GM18511 (cell line): ENCODE measurements around the gene LSM11.

ENCODE experiments used
- ATAC-seq: cut with Tn5 transposase; IDR thresholded peaks from one replicate; pipeline ENCODE4 v1.9.1; 2021; ENCODE audit warnings: mild to moderate bottlenecking, moderate library complexity; ENCODE audit not compliant: unreplicated experiment

LSM11 gene

DNA sequence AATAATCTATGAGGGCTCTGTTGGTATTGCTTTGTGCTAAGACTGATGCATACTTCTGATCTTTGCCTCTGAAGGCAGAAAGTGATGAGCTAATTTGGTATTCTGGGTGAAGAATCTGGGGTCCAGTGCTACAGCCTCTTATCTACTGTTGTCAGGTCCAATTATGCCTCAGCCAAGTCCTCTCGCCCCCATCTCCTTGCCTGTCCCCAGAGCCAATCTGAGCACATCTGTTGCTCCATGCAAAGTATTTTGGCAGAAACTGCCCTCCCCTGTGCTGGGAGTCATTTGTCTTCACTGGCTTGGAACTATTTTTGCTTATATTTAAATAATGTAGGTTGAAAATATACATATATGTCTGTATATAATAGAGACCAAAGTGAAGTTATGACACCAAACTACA lies 23.4 kb downstream of the LSM11 start:
- no peak for ATAC-seq

DNA sequence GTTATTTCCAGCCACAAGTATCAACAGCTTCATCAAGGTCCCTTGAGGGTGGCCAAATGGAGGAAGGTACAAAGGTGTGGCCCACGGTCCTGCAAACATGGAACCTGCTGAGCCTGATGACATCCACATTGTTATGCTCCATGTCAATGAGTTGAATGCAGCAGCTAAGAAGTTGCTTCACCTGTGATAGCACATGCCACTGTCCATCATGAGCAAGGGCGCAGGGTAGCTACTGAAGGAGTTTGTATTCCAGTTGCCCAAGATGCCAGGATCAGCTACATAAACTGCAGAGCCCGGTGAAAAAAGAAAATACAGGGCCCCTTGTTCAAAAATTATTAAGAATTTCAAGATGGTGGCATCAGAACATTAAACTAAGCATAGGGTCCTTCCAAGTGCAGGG lies 24.2 kb downstream of the LSM11 start:
- no peak for ATAC-seq

DNA sequence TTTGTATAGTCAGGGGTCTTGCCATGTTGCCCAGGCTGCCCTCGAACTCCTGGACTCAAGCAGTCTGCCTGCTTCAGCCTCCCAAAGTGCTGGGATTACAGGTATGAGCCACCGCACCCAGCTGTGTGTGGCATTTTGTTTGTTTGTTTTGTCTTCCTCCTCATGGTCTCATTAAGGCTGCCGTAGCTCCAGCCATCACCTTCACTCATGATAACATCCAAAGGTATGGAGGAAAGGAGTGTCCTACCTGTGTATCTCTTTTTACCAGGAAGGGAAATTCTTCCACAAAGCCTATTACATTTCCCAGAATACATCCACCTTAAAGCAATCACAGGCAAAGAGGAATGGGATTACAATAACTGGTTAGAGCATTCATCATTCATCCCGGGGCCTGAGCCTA lies 27.2 kb downstream of the LSM11 start:
- ATAC-seq, result no peak

DNA sequence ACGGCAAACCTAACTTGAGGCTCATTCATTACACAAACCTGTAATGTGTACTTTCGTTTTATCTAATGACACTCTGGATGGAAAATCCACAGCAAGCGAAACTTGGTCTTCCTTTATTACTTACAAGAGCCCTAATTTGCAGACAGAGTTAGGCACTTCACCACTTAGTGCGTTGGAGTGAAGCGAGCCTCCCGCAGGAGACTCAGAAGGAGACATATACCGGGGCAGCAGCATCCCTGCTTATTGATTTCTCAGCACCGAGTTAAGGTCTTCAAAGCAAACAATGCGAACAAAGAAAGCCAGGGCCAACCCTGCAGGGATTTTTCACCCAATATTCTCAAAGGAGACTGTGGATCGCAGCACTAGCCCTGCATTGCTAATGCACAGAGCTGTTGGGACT lies 28.6 kb downstream of the LSM11 start:
- no peak for ATAC-seq

DNA sequence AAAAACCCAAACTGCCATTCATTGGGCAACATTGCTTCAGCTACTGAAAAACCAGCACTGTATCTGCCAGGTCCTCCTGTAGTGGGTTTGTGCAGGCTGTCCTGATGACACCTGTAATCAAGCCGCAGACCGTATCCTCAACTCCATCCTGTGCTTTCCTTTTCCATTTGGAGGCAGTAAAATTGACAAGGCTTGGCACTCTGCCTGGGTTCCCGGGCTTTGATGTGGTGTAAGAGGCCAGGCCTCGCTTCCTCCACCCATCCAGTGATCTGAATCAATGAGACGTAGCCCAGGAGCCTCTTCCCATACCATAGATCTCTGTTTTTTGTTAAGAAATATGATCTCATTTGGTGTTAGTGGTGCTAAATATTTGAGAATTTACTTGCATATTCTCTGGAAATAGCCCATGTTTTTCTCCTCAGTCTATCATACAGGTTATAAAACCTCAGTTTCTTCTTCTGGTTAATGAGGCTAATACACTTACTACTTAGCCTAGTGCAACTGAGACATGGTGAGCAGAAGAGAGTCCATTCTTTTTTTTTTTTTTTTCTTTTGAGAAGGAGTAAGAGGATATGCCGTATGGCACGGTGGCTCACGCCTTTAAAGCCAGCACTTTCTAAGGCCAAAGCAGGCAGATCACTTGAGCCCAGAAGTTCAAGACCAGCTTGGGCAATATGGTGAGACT lies 34.8 kb downstream of the LSM11 start:
- no peak for ATAC-seq

DNA sequence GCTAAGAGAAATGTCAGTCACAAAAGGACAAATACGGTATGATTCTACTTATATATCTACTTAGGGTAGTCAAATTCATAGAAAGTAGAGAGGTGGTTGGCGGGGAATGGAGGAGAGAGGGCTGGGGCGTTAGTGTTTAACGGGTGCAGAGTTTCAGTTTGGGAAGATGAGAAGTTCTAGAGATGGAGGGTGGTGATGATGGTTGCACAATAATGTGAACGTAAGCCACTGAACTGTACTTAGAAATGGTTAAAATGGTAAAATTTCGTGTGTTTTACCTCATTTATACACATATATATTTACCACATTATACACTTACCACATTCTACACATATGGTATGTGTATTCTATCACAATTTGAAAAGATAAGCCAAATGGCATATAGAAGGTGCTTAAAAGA lies 35.7 kb downstream of the LSM11 start:
- no peak for ATAC-seq

DNA sequence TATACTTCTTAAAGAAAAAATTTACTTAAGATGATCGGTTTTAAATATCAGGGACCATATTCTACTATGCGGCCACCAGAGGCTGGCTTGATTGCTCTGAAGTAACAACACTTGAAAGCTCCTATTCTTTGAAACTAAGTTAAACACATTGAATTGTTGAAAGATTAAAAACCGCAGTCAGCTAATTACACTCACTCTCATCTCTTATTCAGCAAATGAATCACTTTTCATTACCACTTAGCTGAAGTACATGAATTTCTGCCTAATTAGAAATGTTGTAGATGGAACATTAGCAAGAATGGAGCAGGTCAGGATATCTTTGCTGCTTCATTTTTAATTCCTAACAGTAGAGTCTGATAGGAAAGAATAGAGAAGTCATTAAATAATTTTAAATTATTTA lies 42.3 kb downstream of the LSM11 start:
- no peak for ATAC-seq

DNA sequence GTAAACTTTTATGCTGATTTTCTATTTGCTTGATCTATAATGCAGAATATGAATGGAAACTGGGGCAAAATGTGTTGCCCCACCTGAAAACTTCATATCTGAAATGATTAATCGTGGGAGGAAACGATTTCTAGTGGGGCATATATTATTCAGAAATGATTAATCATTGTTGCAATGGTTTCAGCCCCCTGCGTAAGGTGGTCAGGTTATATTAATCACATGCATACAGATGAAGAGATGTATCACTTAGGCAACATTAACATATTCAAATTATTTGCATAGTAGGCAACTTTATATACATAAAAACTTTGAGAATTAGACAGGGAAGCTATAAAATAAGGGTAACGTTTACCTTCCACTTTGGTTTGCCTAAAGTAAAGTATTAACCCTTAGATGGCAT lies 49.8 kb downstream of the LSM11 start:
- ATAC-seq, result no peak

DNA sequence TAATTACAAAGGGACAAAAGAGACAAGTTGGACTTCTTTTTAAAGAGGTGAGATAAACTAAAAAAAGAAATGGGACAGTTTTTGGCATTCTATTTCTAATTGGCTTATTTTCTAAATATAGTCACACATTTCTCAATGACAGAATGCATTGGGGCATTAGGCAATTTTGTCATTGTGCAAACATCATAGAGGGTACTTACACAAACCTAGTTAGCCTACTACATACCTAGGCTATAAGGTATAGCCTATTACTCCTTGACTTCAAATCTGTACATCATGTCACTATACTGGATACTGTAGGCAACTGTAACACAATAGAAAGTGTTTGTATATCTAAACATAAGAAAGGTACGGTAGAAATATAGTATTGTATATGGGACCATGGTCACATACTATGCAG lies 56.1 kb downstream of the LSM11 start:
- no peak for ATAC-seq

DNA sequence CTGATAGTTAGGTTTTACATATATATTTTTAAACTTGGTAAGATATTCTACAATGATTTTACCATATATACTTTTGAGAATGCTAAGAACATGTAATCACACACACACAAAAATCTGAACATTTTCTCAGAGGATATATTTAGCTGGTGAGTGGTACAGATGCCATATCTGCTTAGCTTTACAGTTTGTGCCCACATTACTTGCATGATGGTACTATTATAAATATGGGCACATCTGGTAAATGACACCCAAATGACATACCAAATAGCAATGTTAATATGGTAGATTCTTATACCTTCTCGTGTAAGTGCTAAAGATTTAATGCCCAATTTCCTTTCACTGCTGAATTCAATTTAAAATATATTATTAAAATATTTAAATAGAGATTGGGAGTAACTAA lies 56.6 kb downstream of the LSM11 start:
- no peak for ATAC-seq

DNA sequence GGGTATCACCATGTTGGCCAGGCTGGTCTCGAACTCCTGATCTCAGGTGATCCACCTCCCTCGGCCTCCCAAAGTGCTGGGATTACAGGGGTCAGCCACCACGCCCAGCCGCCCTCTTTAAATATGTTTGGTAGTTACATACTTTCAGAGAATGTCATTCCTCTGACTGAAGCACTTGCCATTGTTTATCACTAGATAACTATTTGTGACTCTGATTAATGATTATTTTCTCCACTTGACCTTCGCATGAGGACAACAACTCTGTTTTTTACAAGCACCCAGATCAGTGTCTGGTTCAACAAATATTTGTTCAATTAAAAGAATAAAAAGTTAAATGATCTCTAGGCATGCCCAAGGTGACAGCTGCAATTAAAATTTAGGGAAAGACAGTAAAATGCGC lies 59.2 kb downstream of the LSM11 start:
- no peak for ATAC-seq

DNA sequence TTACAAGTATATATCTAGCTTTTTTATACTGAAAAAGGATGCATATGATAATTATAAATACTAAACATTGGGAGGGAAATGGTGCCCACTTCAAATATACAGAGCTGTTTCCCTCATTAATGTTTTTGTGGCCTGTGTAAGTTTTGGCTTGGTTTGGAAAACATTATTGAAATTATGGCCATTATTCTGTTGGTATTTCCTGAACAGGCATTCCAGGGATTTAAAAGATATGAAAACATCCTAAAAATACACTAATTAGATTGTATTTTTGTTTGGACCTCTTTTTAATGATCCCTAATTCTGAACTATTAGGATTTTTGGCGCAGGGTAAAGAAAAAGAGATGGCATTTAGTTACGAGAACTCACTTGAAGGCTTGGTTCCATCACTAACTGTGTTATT lies 64.5 kb downstream of the LSM11 start:
- ATAC-seq, result no peak
